ENCODE results near the gene FPGS. TPM values are rescaled to one million over a fixed set of nuclear protein-coding genes. Genes with fewer than 3 reads are reported as not detected.
"Not testable (repeated sequence)": the region's sequence is repeated elsewhere in the genome, so short reads cannot be mapped to it uniquely, and the experiment has no call there.

FPGS gene, protein sequence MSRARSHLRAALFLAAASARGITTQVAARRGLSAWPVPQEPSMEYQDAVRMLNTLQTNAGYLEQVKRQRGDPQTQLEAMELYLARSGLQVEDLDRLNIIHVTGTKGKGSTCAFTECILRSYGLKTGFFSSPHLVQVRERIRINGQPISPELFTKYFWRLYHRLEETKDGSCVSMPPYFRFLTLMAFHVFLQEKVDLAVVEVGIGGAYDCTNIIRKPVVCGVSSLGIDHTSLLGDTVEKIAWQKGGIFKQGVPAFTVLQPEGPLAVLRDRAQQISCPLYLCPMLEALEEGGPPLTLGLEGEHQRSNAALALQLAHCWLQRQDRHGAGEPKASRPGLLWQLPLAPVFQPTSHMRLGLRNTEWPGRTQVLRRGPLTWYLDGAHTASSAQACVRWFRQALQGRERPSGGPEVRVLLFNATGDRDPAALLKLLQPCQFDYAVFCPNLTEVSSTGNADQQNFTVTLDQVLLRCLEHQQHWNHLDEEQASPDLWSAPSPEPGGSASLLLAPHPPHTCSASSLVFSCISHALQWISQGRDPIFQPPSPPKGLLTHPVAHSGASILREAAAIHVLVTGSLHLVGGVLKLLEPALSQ
- polyA plus RNA-seq (ENCODE audit: insufficient read length in 3 of 3), result 10 to 100 TPM; 35.6 to 42.0 (median 39.4) TPM

GRCh38 chr9:127802576-127803443 lies at the start of gene FPGS:
FPGS (plus strand) TSS chr9:127802882; CDS start chr9:127802925, 43 bp downstream.
- peak; percentile 45 to 70 (median 67) for DNase-seq (ENCODE audit: low read depth in 3 of 3, low spot score in 2 of 3)

DNA sequence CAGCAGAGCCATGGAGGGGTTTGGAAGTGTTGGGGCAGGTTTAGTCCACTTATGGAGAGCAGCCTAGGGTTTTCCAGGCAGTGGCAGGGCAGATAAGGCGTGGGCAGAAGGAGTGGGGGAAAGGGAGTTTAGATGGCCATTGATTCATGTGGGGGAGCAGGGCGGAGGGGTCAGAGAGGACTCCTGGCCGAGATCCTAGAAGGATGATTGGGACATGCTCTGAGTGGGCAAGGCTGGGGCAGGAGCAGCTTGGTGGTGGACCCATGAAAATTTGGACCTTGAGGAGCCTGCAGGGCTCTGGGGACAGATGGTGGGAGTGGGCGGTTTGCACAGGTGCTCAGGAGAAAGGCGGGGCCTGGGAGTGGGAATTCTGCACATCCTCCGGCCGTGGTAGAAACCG lies 49.5 kb upstream of the FPGS start:
- DNase-seq (ENCODE audit: low read depth in 3 of 3, low spot score in 2 of 3), result no peak

GRCh38 chr9:127753622-127754021 lies 49.1 kb upstream of the FPGS start:
- DNase-seq (ENCODE audit: low read depth in 3 of 3, low spot score in 2 of 3), result no peak

- DNase-seq (ENCODE audit: low read depth in 3 of 3, low spot score in 2 of 3), result no peak
These were observed 48.3 kb upstream of the FPGS start for GRCh38 chr9:127754099-127755060.

GRCh38 chr9:127755061-127756060 lies 47.3 kb upstream of the FPGS start:
- DNase-seq (ENCODE audit: low read depth in 3 of 3, low spot score in 2 of 3), result no peak

- no peak for DNase-seq (ENCODE audit: low read depth in 3 of 3, low spot score in 2 of 3)
These were observed 46.4 kb upstream of the FPGS start for GRCh38 chr9:127756233-127756632.

GRCh38 chr9:127756776-127757175 lies 45.9 kb upstream of the FPGS start:
- DNase-seq (ENCODE audit: low read depth in 3 of 3, low spot score in 2 of 3), result not testable (repeated sequence)

- DNase-seq (ENCODE audit: low read depth in 3 of 3, low spot score in 2 of 3), result no peak
These were observed 43.8 kb upstream of the FPGS start for GRCh38 chr9:127758843-127759242.

- DNase-seq (ENCODE audit: low read depth in 3 of 3, low spot score in 2 of 3), result no peak
These were observed 41.6 kb upstream of the FPGS start for GRCh38 chr9:127761061-127761460.

DNA sequence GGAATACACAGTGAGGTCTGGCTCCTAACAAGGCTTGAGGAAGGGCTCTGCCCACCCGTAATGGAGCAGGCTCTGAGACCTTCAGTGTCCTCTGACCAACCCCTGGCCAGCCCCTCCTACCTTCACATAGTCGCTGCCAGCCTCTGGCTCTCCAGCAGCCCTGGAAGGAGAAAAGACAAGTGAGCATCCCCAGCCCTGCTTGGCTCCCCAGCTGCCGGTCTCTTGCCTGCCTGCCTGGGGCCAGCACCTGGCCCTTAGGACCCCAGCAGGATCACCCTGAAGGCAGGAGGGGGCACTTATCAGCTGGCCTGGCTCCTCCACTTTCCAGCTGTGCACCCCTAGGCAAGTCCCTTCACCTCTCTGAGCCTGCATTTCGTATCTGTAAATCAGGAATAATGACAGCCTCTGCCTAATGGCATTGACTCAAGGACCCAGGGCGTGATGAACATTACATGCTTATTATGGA lies 41.2 kb upstream of the FPGS start:
- no peak for DNase-seq (ENCODE audit: low read depth in 3 of 3, low spot score in 2 of 3)

GRCh38 chr9:127762111-127762676 lies 40.5 kb upstream of the FPGS start:
- DNase-seq (ENCODE audit: low read depth in 3 of 3, low spot score in 2 of 3), result no peak

- no peak for DNase-seq (ENCODE audit: low read depth in 3 of 3, low spot score in 2 of 3)
These were observed 38.7 kb upstream of the FPGS start for GRCh38 chr9:127763918-127764384.

GRCh38 chr9:127765418-127765817 lies 37.3 kb upstream of the FPGS start:
- no peak for DNase-seq (ENCODE audit: low read depth in 3 of 3, low spot score in 2 of 3)

DNA sequence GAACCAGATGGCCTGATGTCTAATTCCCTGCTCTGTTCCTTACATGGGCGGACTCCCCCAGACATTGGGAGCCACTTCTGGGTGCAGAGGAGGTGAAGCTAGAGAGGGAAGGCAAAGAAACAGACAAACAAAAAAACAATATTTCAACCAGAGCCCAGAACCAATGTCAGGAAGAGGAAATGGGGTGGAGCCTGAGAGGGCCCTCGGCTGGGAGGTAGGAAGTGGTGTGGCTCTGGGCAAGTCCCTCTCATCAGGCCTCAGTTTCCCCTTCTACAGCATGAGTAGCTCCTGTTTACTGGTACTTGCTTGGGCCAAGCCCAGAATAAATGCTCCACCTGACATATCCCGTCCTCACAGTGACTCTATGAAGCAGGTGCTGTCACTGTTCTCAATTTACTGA lies 35.3 kb upstream of the FPGS start:
- DNase-seq (ENCODE audit: low read depth in 3 of 3, low spot score in 2 of 3), result no peak

DNA sequence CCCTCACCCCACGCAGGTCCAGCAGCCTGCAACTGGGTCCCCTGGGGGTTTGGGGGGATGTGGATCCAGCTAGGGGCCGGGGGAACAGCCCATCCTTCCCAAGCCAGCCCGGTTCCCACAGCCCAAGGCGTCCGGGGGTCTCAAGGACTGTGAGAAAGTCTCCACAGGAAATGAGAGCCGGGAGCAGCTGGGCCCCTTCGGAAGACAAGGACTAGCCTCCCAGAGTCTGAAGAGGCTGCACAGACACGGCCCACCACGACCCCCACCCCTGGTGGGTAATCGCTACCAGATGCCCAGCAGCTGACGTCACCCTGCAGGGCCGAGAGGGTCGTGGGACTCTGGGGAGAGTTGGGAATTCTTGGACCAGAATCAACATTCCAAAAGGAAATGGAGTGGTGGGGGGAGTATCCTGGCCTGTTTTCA lies 34.8 kb upstream of the FPGS start:
- no peak for DNase-seq (ENCODE audit: low read depth in 3 of 3, low spot score in 2 of 3)

DNA sequence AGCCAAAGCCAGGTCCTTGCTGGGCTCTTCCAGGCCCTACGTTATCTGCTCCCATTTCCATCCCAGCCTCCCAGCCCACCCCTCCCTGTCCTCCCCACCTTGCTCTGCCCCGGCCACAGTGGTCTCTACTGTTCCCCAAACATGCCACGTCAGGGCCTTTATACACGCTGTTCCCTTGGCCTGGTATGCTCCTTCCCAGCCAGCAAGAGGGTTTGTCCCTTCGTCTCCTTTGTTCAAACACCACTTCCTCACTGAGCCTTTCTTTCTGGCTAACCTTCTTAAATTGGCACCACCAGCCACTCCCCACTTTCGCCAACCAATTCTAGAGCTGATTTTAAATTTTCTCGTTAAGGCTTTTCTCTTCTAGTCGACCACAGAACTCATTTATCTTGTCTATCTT lies 34.0 kb upstream of the FPGS start:
- no peak for DNase-seq (ENCODE audit: low read depth in 3 of 3, low spot score in 2 of 3)

DNA sequence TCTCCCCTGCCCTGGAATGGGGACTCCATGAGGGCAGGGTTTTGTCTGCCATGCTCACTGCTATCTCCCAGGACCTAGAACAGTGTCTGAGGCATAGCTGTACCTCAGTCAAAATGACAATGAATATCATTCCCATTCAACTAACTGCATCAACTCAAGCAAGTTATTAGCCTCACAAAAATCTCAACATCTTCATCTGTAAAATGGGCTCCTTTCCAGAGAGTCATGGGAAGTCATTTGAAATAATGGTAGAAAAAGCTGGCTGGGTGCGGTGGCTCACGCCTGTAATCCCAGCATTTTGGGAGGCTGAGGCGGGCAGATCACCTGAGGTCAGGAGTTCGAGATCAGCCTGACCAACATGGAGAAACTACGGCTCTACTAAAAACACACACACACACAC lies 33.6 kb upstream of the FPGS start:
- DNase-seq (ENCODE audit: low read depth in 3 of 3, low spot score in 2 of 3), result no peak

DNA sequence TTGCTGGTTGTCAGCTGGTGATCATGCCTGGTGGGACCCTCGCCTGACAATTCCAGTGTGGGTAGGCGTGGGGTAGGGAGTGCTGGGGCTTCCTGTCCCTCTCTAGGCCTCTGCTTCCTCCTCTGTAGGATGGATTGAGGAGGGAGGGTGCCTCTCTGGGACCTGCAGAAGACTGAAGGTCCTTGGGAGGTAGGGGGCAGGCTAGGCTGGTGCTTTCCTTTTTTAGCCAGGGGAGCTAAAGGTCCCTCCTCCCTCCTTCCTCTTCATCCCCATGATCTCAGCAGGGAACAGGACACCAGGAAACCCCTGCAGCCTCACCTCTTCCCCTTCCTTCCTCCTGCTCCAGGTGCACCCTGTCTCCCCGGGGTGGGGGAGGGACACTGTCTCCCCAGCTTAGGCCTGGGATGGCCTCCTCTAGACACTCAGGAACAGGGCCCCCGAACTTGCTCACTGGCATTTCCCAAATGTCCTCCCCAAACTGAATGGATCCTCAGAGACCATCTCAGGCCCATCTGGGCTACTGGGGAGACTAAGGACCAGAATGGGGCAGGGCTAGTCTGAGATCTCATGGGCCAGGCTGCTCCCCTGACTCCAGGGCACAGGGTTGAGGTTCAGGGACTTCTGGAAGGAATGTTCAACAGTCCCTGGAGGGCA lies 32.6 kb upstream of the FPGS start:
- no peak for DNase-seq (ENCODE audit: low read depth in 3 of 3, low spot score in 2 of 3)

Data from right renal cortex interstitium (tissue), 3 donors.